Gastrocnemius medialis (tissue), 4 donors: Measurements from ENCODE around the gene ABCD4.

Experiments
- POLR2A ChIP-seq, 2 donors: fragments of 450-650 bp; IDR thresholded peaks; one replicate each; pipeline ENCODE4 v1.6.1; 2017; ENCODE audit warnings: antibody characterized with exemption in 2 of 2, mild to moderate bottlenecking in 2 of 2, moderate library complexity in 2 of 2
- TF ChIP-seq, protein P1 (sequence below), 5 experiments: fragments of 450-650 bp in 3 of 5; fragments of 200-600 bp in 2 of 5; sonication (generic) in 2 of 5; IDR thresholded peaks in 4 of 5; conservative IDR thresholded peaks in 1 of 5; 1 replicate in 4 of 5; 2 replicates in 1 of 5; pipeline ENCODE4 v1.5.1; 2016 to 2019; ENCODE audit warnings: antibody characterized with exemption in 5 of 5, mild to moderate bottlenecking in 3 of 5, moderate library complexity in 3 of 5

DNA sequence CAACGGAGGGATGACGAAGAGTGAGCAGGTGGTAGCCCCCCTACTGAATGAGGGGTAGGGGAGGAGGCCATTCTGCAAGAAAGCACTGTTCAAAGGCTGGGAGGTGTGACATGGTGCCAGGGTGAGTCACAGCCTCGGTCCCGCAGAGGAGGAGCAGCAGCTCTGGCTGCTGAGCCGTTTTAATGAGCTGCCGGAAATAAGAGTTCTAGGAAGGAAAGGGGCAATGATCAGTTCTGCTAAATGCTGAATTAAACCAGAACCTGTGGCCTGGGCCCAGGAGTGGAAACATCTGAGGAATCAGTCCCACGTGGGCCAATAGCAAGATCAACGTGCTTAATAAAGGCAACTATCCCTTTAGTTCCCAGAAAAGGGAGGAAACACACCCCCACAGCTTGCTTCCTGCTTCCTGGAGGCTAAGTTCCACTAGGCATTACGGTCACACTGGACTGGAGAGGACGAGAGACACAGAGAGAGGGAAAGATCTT is 3.6 kb downstream of the ABCD4 start:
- TF ChIP-seq, protein P1, sequence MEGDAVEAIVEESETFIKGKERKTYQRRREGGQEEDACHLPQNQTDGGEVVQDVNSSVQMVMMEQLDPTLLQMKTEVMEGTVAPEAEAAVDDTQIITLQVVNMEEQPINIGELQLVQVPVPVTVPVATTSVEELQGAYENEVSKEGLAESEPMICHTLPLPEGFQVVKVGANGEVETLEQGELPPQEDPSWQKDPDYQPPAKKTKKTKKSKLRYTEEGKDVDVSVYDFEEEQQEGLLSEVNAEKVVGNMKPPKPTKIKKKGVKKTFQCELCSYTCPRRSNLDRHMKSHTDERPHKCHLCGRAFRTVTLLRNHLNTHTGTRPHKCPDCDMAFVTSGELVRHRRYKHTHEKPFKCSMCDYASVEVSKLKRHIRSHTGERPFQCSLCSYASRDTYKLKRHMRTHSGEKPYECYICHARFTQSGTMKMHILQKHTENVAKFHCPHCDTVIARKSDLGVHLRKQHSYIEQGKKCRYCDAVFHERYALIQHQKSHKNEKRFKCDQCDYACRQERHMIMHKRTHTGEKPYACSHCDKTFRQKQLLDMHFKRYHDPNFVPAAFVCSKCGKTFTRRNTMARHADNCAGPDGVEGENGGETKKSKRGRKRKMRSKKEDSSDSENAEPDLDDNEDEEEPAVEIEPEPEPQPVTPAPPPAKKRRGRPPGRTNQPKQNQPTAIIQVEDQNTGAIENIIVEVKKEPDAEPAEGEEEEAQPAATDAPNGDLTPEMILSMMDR (IDR thresholded peaks at IDR 0.05 in 4 of 5, conservative IDR thresholded peaks at IDR 0.05 in 1 of 5), result no peak
- no peak for TF ChIP-seq POLR2A (IDR thresholded peaks at IDR 0.05)
